Measurements from ENCODE around the gene UXS1. TPM values are rescaled to one million over a fixed set of nuclear protein-coding genes. Genes with fewer than 3 reads are reported as not detected.

Gene UXS1
- polyA plus RNA-seq, 3 donors = 23.4 to 33.8 (median 29.3) TPM

GRCh38 chr2:106189325-106189724 lies 4.8 kb downstream of the UXS1 start:
- Histone ChIP-seq H3K27ac (ENCODE audit: low read depth in 1 of 2, low read length in 2 of 2) (peak overlapping the region; percentile 64 to 91), H4K20me1 (ENCODE audit: insufficient read depth, low read length) (peaks cover 20% of the 10 kb centered on the region), H3K36me3 (replicated peaks in 1 of 2; ENCODE audit: control insufficient read depth in 1 of 2, insufficient read depth in 2 of 2, low read length in 2 of 2) (no peaks in the 10 kb centered on the region), H3K4me2 (replicated peaks; ENCODE audit: extremely low read depth, low read length, poor library complexity, severe bottlenecking) (peak overlapping the region; percentile 54), H3K4me3 (replicated peaks in 1 of 3; ENCODE audit: low read depth in 2 of 3, low read length in 3 of 3) (peak overlapping the region in 1 of 3 experiments; percentile 42), H3K4me1 (ENCODE audit: control insufficient read depth in 1 of 2, insufficient read depth in 2 of 2, low read length in 2 of 2) (peaks cover 67 to 81% of the 10 kb centered on the region in 2 donors), H2AFZ (ENCODE audit: insufficient read depth, low read depth, low read length, poor library complexity, severe bottlenecking) (no peak overlapping the region), H3K79me2 (ENCODE audit: insufficient read depth, low read length) (peaks cover 84% of the 10 kb centered on the region), H3K9me3 (replicated peaks in 1 of 2; ENCODE audit: control insufficient read depth in 1 of 2, insufficient read depth in 1 of 2, low read length in 2 of 2) (no peaks in the 10 kb centered on the region), H3K9ac (ENCODE audit: insufficient read depth, low read length, poor library complexity, severe bottlenecking) (peak overlapping the region; percentile 29), H3K27me3 (ENCODE audit: control insufficient read depth in 2 of 2, insufficient read depth in 2 of 2, low read length in 2 of 2) (no peaks in the 10 kb centered on the region)
- TF ChIP-seq CTCF (IDR thresholded peaks at IDR 0.05) = no peak
- peak; percentile 54 to 78 (median 72) for DNase-seq
- Mint-ChIP-seq H3K4me1 (peaks cover 79% of the 10 kb centered on the region), H3K4me3 (peak overlapping the region; percentile 27 to 80), H3K36me3 (peaks cover 8 to 14% of the 10 kb centered on the region in 2 donors), H3K27me3 (ENCODE audit: low read depth in 3 of 3) (peaks cover 0 to 2% (median 0%) of the 10 kb centered on the region in 3 donors), H3K9me3 (no peaks in the 10 kb centered on the region), H3K27ac (peak overlapping the region; percentile 91 to 97 (median 94))
- intact Hi-C loops (cut with micrococcal nuclease) = no loop called here
- WGBS (ENCODE audit: insufficient coverage) = 7% methylated on average over 4 of the region's 6 CpGs

- H3K4me2 ChIP-seq (replicated peaks; ENCODE audit: extremely low read depth, low read length, poor library complexity, severe bottlenecking) = peak overlapping the region; percentile 46
- H3K4me1 Mint-ChIP-seq = peaks cover 85% of the 10 kb centered on the region
- peaks cover 0 to 2% (median 0%) of the 10 kb centered on the region in 3 donors for H3K27me3 Mint-ChIP-seq (ENCODE audit: low read depth in 3 of 3)
- H3K9ac ChIP-seq (ENCODE audit: insufficient read depth, low read length, poor library complexity, severe bottlenecking) = peak overlapping the region; percentile 45
- H3K36me3 Mint-ChIP-seq = peaks cover 8 to 12% of the 10 kb centered on the region in 2 donors
- peaks cover 29% of the 10 kb centered on the region for H4K20me1 ChIP-seq (ENCODE audit: insufficient read depth, low read length)
- peak overlapping the region in 1 of 3 experiments; percentile 42 for H3K4me3 ChIP-seq (replicated peaks in 1 of 3; ENCODE audit: low read depth in 2 of 3, low read length in 3 of 3)
- intact Hi-C loops (cut with micrococcal nuclease) = no loop called here
- peak overlapping the region; percentile 24 to 44 for H3K4me3 Mint-ChIP-seq
- peak; percentile 42 to 73 (median 66) for DNase-seq
- H3K4me1 ChIP-seq (ENCODE audit: control insufficient read depth in 1 of 2, insufficient read depth in 2 of 2, low read length in 2 of 2) = peaks cover 63 to 81% of the 10 kb centered on the region in 2 donors
- H3K27ac Mint-ChIP-seq = peak overlapping the region; percentile 91 to 97 (median 94)
- H3K36me3 ChIP-seq (replicated peaks in 1 of 2; ENCODE audit: control insufficient read depth in 1 of 2, insufficient read depth in 2 of 2, low read length in 2 of 2) = no peaks in the 10 kb centered on the region
- H3K9me3 ChIP-seq (replicated peaks in 1 of 2; ENCODE audit: control insufficient read depth in 1 of 2, insufficient read depth in 1 of 2, low read length in 2 of 2) = no peaks in the 10 kb centered on the region
- peak overlapping the region; percentile 58 for H2AFZ ChIP-seq (ENCODE audit: insufficient read depth, low read depth, low read length, poor library complexity, severe bottlenecking)
- no peak for TF ChIP-seq CTCF (IDR thresholded peaks at IDR 0.05)
- H3K79me2 ChIP-seq (ENCODE audit: insufficient read depth, low read length) = peaks cover 92% of the 10 kb centered on the region
- peak overlapping the region; percentile 76 to 91 for H3K27ac ChIP-seq (ENCODE audit: low read depth in 1 of 2, low read length in 2 of 2)
- H3K27me3 ChIP-seq (ENCODE audit: control insufficient read depth in 2 of 2, insufficient read depth in 2 of 2, low read length in 2 of 2) = no peaks in the 10 kb centered on the region
- H3K9me3 Mint-ChIP-seq = no peaks in the 10 kb centered on the region
- WGBS (ENCODE audit: insufficient coverage) = 42% methylated on average over 10 of the region's 14 CpGs
Measured at GRCh38 chr2:106187273-106187891, 6.7 kb downstream of the UXS1 start.

Data from CD14-positive monocyte (primary cell).